Measurements from ENCODE around the gene FAM47E. TPM values are rescaled to one million over a fixed set of nuclear protein-coding genes. Genes with fewer than 3 reads are reported as not detected.

Gene FAM47E
- total RNA-seq, 1 experiment from 2014 or later: 1.0 TPM

DNA sequence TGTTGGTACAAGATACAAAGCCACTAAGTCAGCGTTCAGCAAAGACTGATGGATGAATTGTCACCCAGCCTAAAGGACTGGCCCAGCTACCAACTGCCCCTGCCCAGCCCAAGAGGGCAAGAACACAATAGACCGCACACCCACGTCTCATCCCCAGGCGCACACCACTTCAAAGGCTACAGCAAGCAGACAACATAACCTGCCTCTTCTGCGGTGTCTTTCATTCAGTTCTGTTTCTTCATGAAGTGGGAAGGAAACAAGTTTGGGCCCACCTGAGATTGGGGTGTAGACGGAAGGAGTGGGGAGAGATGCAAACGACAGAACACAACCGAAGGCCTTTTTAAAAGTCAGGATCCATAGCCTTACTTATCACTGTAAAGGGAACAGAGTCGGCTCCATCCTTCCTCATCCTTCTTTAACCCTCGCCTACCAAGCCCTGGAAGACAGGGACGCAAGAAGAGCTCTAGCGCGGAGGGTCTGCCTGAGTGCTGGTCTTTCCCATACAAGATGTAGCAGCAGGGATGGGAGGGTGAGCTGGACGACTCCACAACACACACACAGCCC lies 38.6 kb upstream of the FAM47E start:
- intact Hi-C loops (cut with micrococcal nuclease): loop anchor here (1.0 to 5.0 kb wide), 3 partner anchors 15 to 94 kb away; partner anchors contain the start of gene STBD1
- peak; percentile 59 for DNase-seq (ENCODE audit: unreplicated experiment)
- Mint-ChIP-seq H3K9me3 (ENCODE audit: unreplicated experiment) (no peaks in the 10 kb centered on the region), H3K27me3 (ENCODE audit: insufficient read depth, unreplicated experiment) (no peaks in the 10 kb centered on the region), H3K4me3 (ENCODE audit: unreplicated experiment) (peak overlapping the region; percentile 74), H3K4me1 (ENCODE audit: insufficient read depth, unreplicated experiment) (peaks cover 53% of the 10 kb centered on the region), H3K27ac (ENCODE audit: low read depth, unreplicated experiment) (peak overlapping the region; percentile 78), H3K36me3 (ENCODE audit: insufficient read depth, unreplicated experiment) (peaks cover 8% of the 10 kb centered on the region)
- POLR2A ChIA-PET: interaction anchor here (0.7 to 10.1 kb wide), 22 partner anchors 9 to 476 kb away, joined by 3 to 90 read pairs (median 4); partner anchors contain the start of genes FAM47E, NUP54, SHROOM3 and STBD1
- TF ChIP-seq, protein P1, sequence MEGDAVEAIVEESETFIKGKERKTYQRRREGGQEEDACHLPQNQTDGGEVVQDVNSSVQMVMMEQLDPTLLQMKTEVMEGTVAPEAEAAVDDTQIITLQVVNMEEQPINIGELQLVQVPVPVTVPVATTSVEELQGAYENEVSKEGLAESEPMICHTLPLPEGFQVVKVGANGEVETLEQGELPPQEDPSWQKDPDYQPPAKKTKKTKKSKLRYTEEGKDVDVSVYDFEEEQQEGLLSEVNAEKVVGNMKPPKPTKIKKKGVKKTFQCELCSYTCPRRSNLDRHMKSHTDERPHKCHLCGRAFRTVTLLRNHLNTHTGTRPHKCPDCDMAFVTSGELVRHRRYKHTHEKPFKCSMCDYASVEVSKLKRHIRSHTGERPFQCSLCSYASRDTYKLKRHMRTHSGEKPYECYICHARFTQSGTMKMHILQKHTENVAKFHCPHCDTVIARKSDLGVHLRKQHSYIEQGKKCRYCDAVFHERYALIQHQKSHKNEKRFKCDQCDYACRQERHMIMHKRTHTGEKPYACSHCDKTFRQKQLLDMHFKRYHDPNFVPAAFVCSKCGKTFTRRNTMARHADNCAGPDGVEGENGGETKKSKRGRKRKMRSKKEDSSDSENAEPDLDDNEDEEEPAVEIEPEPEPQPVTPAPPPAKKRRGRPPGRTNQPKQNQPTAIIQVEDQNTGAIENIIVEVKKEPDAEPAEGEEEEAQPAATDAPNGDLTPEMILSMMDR (IDR thresholded peaks at IDR 0.05; ENCODE audit: unreplicated experiment): no peak
- no TSS peak for BruUV-seq (replicated peaks)
- CTCF ChIA-PET: interaction anchor here (0.6 to 2.4 kb wide), 5 partner anchors 33 to 322 kb away, joined by 3 to 7 read pairs (median 3); no protein-coding TSS in a partner anchor

DNA sequence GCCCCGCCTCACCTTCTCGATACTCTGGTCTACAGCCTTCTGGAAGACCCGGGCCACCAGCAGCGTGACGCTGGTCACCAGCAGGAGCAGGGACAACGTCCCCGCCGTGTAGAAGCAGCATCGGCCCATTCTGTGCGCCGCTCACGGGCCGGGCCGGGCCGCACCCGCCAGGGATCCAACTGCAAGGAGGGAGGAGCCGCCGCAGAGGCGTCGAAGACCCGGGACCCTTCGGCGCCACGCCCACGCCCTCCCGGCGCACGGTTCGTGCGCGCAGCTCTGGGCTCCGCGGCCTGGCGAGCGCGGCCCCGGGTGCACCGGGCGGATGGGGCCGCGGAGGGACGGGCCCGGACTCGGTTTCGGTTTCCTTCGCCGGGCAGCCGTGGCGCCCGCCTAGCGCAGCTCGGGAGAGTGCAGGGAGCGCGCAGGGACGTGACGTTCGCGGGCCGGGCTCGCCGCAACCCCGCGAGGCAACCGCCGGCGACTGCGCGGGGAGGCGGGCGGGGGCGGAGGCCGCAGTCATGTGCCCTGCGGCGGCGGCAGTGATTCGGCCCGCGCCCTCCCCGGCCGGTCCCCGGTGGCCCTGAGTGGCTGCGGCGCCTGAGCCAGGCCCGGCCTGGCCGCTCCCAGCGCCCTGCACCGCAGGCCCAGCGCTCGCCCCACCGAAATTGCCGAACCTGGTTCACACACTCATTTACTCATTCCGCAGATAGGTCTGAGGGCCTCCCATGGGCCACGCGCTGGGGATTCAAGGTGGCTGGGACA lies 37.9 kb upstream of the FAM47E start, which contains the start of gene SCARB2:
SCARB2 (minus strand) TSS at position 410 of the 762 bp plus-strand sequence; CDS start at position 129, 281 bp downstream.
- BruUV-seq (replicated peaks): no TSS peak
- peaks cover 50% of the 10 kb centered on the region for H3K4me1 Mint-ChIP-seq (ENCODE audit: insufficient read depth, unreplicated experiment)
- H3K36me3 Mint-ChIP-seq (ENCODE audit: insufficient read depth, unreplicated experiment): peaks cover 4% of the 10 kb centered on the region
- CTCF ChIA-PET: interaction anchor here (0.7 to 2.4 kb wide), 4 partner anchors 34 to 212 kb away, joined by 3 to 7 read pairs (median 3); no protein-coding TSS in a partner anchor
- intact Hi-C loops (cut with micrococcal nuclease): loop anchor here (1.0 to 5.0 kb wide), 4 partner anchors 15 to 94 kb away; partner anchors contain the start of genes FAM47E and STBD1
- H3K9me3 Mint-ChIP-seq (ENCODE audit: unreplicated experiment): no peaks in the 10 kb centered on the region
- peak within 1 kb of the TSS; percentile 78 for H3K27ac Mint-ChIP-seq (ENCODE audit: low read depth, unreplicated experiment)
- TF ChIP-seq, protein P1 (IDR thresholded peaks at IDR 0.05; ENCODE audit: unreplicated experiment): no peak
- H3K4me3 Mint-ChIP-seq (ENCODE audit: unreplicated experiment): peak within 1 kb of the TSS; percentile 74
- peak; percentile 83 for DNase-seq (ENCODE audit: unreplicated experiment)
- H3K27me3 Mint-ChIP-seq (ENCODE audit: insufficient read depth, unreplicated experiment): no peaks in the 10 kb centered on the region
- POLR2A ChIA-PET: interaction anchor here (0.6 to 10.1 kb wide), 20 partner anchors 9 to 476 kb away, joined by 3 to 90 read pairs (median 5); partner anchors contain the start of genes FAM47E, NUP54, SHROOM3 and STBD1

DNA sequence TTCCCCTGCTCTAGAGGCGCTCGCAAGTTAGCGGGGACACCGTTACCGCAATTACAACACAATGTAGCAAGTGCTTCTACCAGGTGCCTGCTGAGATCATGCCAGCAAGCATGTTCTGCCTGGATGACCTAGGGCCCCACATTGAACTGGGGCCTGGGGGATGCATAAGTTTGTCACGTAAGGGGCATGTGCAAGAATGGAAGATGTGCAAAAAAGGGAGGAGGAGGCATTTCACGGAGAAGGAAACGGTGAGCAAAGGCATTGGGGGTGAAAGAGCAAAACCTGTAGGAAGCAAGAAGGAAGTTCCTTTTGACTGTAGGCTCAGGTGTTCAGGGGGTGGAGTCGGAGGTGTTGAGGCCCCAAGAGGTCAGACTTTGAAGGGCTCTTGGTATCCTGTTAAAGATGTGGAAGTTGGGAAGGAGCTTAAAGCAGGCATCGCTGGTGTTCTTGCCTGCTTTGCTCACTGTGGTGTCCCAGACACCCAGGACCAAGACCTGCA lies 37.3 kb upstream of the FAM47E start:
- CTCF ChIA-PET: interaction anchor here (1.0 to 2.4 kb wide), 5 partner anchors 14 to 36 kb away, joined by 3 to 7 read pairs (median 3); no protein-coding TSS in a partner anchor
- intact Hi-C loops (cut with micrococcal nuclease): loop anchor here (1.0 to 5.0 kb wide), 2 partner anchors 37 to 93 kb away; partner anchors contain the start of genes FAM47E and STBD1

More for the DNA sequence above, 37.3 kb upstream of the FAM47E start:
- H3K36me3 Mint-ChIP-seq (ENCODE audit: insufficient read depth, unreplicated experiment): no peaks in the 10 kb centered on the region
- POLR2A ChIA-PET: interaction anchor here (0.6 to 10.1 kb wide), 16 partner anchors 10 to 221 kb away, joined by 3 to 90 read pairs (median 7); partner anchors contain the start of genes NUP54, SHROOM3 and STBD1
- H3K27me3 Mint-ChIP-seq (ENCODE audit: insufficient read depth, unreplicated experiment): no peaks in the 10 kb centered on the region
- BruUV-seq (replicated peaks): no TSS peak
- peaks cover 53% of the 10 kb centered on the region for H3K4me1 Mint-ChIP-seq (ENCODE audit: insufficient read depth, unreplicated experiment)
- TF ChIP-seq, protein P1 (IDR thresholded peaks at IDR 0.05; ENCODE audit: unreplicated experiment): no peak
- peak overlapping the region; percentile 74 for H3K4me3 Mint-ChIP-seq (ENCODE audit: unreplicated experiment)
- DNase-seq (ENCODE audit: unreplicated experiment): no peak
- no peaks in the 10 kb centered on the region for H3K9me3 Mint-ChIP-seq (ENCODE audit: unreplicated experiment)
- H3K27ac Mint-ChIP-seq (ENCODE audit: low read depth, unreplicated experiment): peak overlapping the region; percentile 78

Measured in MCF 10A (cell line).